OCI-LY3 (cell line): ENCODE measurements around the gene TSGA10IP.

Source experiments
- H2AFZ ChIP-seq: fragments of 200-600, 300-600 bp; shearing (Covaris generic); 2 replicates; pipeline ENCODE4 v1.6.0; 2014; ENCODE audit warnings: antibody characterized with exemption, low read depth, low read length
- H3K27ac ChIP-seq: fragments of 200-600, 300-600 bp; sonication (generic); 2 replicates; pipeline ENCODE4 v1.5.1; 2014; ENCODE audit warnings: mild to moderate bottlenecking, low read length, moderate library complexity, mixed read lengths
- H3K27me3 ChIP-seq: fragments of 200-600, 300-600 bp; sonication (generic); 2 replicates; pipeline ENCODE4 v1.6.1; 2014; ENCODE audit warnings: low read depth, low read length, mixed read lengths
- H3K36me3 ChIP-seq: fragments of 200-600, 300-600 bp; sonication (generic); replicated peaks from 2 replicates; pipeline ENCODE3; 2014; ENCODE audit warnings: low read depth, low read length, mixed read lengths
- H3K4me1 ChIP-seq: fragments of 300-600, 200-600 bp; sonication (generic); 2 replicates; pipeline ENCODE4 v1.6.1; 2014; ENCODE audit warnings: low read length, mixed read lengths
- H3K4me2 ChIP-seq: fragments of 200-600, 300-600 bp; sonication (generic); 2 replicates; pipeline ENCODE4 v1.6.1; 2014; ENCODE audit warnings: low read length, mixed read lengths
- H3K4me3 ChIP-seq: fragments of 300-600, 200-600 bp; sonication (generic); 2 replicates; pipeline ENCODE4 v1.5.1; 2014; ENCODE audit warnings: antibody characterized with exemption, mild to moderate bottlenecking, low read length, moderate library complexity
- H3K79me2 ChIP-seq: fragments of 300-600, 200-600 bp; shearing (Covaris generic); 2 replicates; pipeline ENCODE4 v1.6.1; 2014; ENCODE audit warnings: mild to moderate bottlenecking, low read length, mixed read lengths
- H3K9ac ChIP-seq: fragments of 300-600, 200-600 bp; shearing (Covaris generic); 2 replicates; pipeline ENCODE4 v1.6.0; 2014; ENCODE audit warnings: mild to moderate bottlenecking, low read length, moderate library complexity
- H3K9me3 ChIP-seq: fragments of 200-600, 300-600 bp; shearing (Covaris generic); 2 replicates; pipeline ENCODE4 v1.6.1; 2014; ENCODE audit warnings: low read length, mixed read lengths; ENCODE audit not compliant: insufficient read depth
- H4K20me1 ChIP-seq: fragments of 200-600, 300-600 bp; sonication (generic); 2 replicates; pipeline ENCODE4 v1.6.1; 2016; ENCODE audit warnings: low read length, mixed read lengths; ENCODE audit not compliant: insufficient read depth
- EZH2phosphoT487 ChIP-seq: fragments of 200-600 bp; shearing (Covaris generic); IDR thresholded peaks from 2 replicates; pipeline ENCODE4 v1.6.1; 2018; ENCODE audit warnings: antibody characterized with exemption, mixed run types, low read depth
- TF ChIP-seq, protein P1 (sequence below): fragments of 200-600, 300-600 bp; sonication (generic); IDR thresholded peaks from 2 replicates; pipeline ENCODE4 v1.5.1; 2014; ENCODE audit warnings: antibody characterized with exemption, low read length, low read depth

Gene TSGA10IP

DNA sequence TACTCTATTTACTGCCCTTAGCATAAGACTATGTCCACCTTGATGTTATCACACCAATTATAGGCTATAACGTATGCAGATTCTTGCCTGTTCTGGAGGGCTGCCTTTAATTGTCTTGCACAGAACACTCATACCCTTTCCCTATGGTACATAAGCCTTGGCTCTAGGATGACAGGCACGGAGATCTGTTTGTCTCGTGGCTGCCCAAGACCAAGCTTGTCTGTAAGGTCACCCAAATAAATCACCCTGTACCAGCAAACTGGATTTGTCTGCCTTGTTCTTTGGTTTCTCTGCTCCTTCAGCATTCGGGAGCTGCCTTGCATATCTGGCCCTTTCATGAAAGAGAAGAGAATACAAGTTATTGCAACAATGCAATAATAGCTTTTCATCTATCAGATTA is 7.5 kb upstream of the TSGA10IP start:
- Histone ChIP-seq H3K27ac (no peak overlapping the region), H3K4me3 (no peak overlapping the region), H3K79me2 (no peaks in the 10 kb centered on the region), H3K4me1 (peaks cover 34% of the 10 kb centered on the region), H3K27me3 (no peaks in the 10 kb centered on the region), H3K36me3 (no peaks in the 10 kb centered on the region), H2AFZ (no peak overlapping the region), H3K9me3 (no peaks in the 10 kb centered on the region), H3K4me2 (no peak overlapping the region), H3K9ac (no peak overlapping the region), H4K20me1 (no peaks in the 10 kb centered on the region)
- TF ChIP-seq, protein P1, sequence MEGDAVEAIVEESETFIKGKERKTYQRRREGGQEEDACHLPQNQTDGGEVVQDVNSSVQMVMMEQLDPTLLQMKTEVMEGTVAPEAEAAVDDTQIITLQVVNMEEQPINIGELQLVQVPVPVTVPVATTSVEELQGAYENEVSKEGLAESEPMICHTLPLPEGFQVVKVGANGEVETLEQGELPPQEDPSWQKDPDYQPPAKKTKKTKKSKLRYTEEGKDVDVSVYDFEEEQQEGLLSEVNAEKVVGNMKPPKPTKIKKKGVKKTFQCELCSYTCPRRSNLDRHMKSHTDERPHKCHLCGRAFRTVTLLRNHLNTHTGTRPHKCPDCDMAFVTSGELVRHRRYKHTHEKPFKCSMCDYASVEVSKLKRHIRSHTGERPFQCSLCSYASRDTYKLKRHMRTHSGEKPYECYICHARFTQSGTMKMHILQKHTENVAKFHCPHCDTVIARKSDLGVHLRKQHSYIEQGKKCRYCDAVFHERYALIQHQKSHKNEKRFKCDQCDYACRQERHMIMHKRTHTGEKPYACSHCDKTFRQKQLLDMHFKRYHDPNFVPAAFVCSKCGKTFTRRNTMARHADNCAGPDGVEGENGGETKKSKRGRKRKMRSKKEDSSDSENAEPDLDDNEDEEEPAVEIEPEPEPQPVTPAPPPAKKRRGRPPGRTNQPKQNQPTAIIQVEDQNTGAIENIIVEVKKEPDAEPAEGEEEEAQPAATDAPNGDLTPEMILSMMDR, result no peak
- TF ChIP-seq EZH2phosphoT487, result no peak

DNA sequence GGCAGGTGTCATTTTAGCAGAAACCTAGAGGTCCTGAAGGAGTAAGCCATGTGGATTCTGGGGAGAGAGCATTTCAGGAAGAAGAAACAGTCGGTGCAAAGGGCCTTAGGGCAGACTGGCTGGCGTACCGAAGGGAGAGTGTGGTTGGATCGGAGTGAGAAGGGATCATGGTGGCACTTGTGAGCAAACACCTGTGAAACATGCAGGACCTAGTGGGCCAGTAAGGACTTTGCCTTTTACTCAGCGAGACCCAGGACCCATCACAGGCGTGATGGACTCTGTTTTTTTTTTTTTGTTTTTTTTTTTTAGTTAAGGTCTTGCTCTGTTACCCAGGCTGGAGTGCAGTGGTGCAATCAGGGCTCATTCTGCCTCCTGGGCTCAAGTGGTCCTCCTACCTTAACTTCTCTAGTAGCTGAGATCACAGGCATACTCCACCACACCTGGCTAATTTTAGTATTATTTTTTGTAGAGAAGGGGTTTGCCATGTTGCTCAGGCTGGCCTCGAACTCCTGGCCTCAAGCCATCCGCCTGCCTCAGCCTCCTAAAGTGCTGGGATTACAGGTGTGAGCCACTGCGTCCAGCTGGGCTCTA is 3.5 kb upstream of the TSGA10IP start:
- H3K9me3 ChIP-seq, result no peaks in the 10 kb centered on the region
- H3K79me2 ChIP-seq, result no peaks in the 10 kb centered on the region
- H3K4me3 ChIP-seq, result peak overlapping the region; percentile 38
- H3K4me1 ChIP-seq, result peaks cover 27% of the 10 kb centered on the region
- no peaks in the 10 kb centered on the region for H3K36me3 ChIP-seq
- H4K20me1 ChIP-seq, result no peaks in the 10 kb centered on the region
- H3K27ac ChIP-seq, result peak overlapping the region; percentile 13; the same call in 1 of the 2 replicates
- H3K4me2 ChIP-seq, result peak overlapping the region; percentile 71
- TF ChIP-seq, protein P1, result no peak
- no peak for TF ChIP-seq EZH2phosphoT487
- H2AFZ ChIP-seq, result peak overlapping the region; percentile 59
- peak overlapping the region; percentile 35; the same call in 1 of the 2 replicates for H3K9ac ChIP-seq
- no peaks in the 10 kb centered on the region for H3K27me3 ChIP-seq

DNA sequence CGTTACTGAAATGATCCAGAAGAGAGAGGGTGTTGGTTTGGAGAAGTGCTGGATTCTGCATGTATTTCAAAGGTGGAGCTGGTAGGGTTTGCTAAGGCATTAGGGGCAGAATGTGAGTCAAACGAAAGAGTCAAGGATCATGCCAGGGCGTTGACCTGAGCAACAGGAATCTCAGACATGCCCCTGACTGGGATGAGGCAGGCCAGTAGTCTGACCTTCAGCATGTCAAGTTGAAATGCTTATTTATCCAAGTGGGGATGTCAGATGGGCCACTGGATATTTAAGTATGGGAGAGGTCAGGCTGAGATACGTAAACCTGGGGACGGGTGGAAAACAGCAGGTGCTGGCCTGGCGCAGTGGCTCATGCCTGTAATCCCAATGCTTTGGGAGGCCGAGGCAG is 2.7 kb upstream of the TSGA10IP start:
- no peak overlapping the region for H2AFZ ChIP-seq
- H3K27ac ChIP-seq, result no peak overlapping the region
- no peaks in the 10 kb centered on the region for H3K9me3 ChIP-seq
- no peaks in the 10 kb centered on the region for H4K20me1 ChIP-seq
- no peaks in the 10 kb centered on the region for H3K27me3 ChIP-seq
- H3K79me2 ChIP-seq, result no peaks in the 10 kb centered on the region
- no peak overlapping the region for H3K9ac ChIP-seq
- TF ChIP-seq EZH2phosphoT487, result no peak
- TF ChIP-seq, protein P1, result no peak
- no peak overlapping the region for H3K4me2 ChIP-seq
- peaks cover 20% of the 10 kb centered on the region for H3K4me1 ChIP-seq
- no peak overlapping the region for H3K4me3 ChIP-seq
- H3K36me3 ChIP-seq, result no peaks in the 10 kb centered on the region

DNA sequence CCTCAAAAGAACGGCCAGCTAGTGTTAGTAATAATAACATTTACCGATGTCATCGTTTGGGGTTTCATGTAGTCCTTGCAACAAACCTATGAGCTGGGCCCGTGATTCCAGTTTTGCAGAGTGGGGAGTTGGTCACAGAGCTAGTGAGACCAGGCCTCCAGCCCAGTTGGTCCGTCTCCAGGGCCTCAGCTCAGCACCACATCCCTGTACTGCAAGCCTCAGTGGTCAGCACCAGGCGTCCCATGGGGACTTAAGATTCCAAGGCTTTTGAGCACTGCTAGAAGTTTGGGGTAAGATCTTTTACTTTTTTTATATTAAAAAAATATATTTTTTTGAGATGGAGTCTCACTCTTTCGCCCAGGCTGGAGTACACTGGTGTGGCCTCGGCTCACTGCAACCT is 1.1 kb upstream of the TSGA10IP start:
- Histone ChIP-seq H3K4me1 (peaks cover 15% of the 10 kb centered on the region), H3K9ac (no peak overlapping the region), H3K27me3 (no peaks in the 10 kb centered on the region), H3K4me3 (no peak overlapping the region), H3K36me3 (no peaks in the 10 kb centered on the region), H3K79me2 (no peaks in the 10 kb centered on the region), H3K27ac (no peak overlapping the region), H3K4me2 (no peak overlapping the region), H4K20me1 (no peaks in the 10 kb centered on the region), H2AFZ (no peak overlapping the region), H3K9me3 (no peaks in the 10 kb centered on the region)
- TF ChIP-seq, protein P1, result no peak
